Gastroesophageal sphincter (tissue), 4 donors: ENCODE results near the gene CNTNAP2. TPM values are rescaled to one million over a fixed set of nuclear protein-coding genes. Genes with fewer than 3 reads are reported as not detected.

Experiments
- ATAC-seq: fragments of 150-250 bp; one replicate; pipeline ENCODE4 v1.9.1; 2016; ENCODE audit warnings: mild to moderate bottlenecking, moderate library complexity
- H3K27ac ChIP-seq, 4 donors: fragments of 200-600 bp; sonication (generic) in 3 of 4; 1 replicate in 3 of 4; 2 replicates in 1 of 4; pipeline ENCODE4 v1.5.1; 2016 to 2019
- H3K27me3 ChIP-seq: fragments of 200-600 bp; sonication (generic); one replicate; pipeline ENCODE4 v1.5.1; 2019
- H3K36me3 ChIP-seq, 2 donors: fragments of 200-600 bp; sonication (generic); one replicate each; pipeline ENCODE4 v1.5.1; 2019; ENCODE audit warnings: control low read depth in 1 of 2
- H3K4me1 ChIP-seq, 3 donors: fragments of 200-600 bp; sonication (generic); 1 replicate in 2 of 3; 2 replicates in 1 of 3; pipeline ENCODE4 v1.5.1; 2016 to 2019; ENCODE audit warnings: control low read depth in 2 of 3
- H3K4me3 ChIP-seq, 2 donors: fragments of 200-600 bp; sonication (generic); one replicate each; pipeline ENCODE4 v1.5.1; 2019; ENCODE audit warnings: mild to moderate bottlenecking in 1 of 2, moderate library complexity in 1 of 2
- H3K9me3 ChIP-seq, 3 donors: fragments of 200-600 bp; sonication (generic); one replicate each; pipeline ENCODE4 v1.5.1; 2017 to 2019; ENCODE audit warnings: control low read depth in 2 of 3
- EP300 ChIP-seq: sonication (generic); formaldehyde crosslinking; IDR thresholded peaks from one replicate; pipeline ENCODE4 v1.6.1; 2017; ENCODE audit warnings: antibody characterized with exemption, mild to moderate bottlenecking
- POLR2A ChIP-seq, 2 donors: fragments of 450-650 bp; IDR thresholded peaks; one replicate each; pipeline ENCODE4 v1.6.1; 2017; ENCODE audit warnings: antibody characterized with exemption in 2 of 2, mild to moderate bottlenecking in 2 of 2, moderate library complexity in 1 of 2
- POLR2AphosphoS5 ChIP-seq: sonication (generic); formaldehyde crosslinking; IDR thresholded peaks from one replicate; pipeline ENCODE4 v1.6.1; 2017; ENCODE audit warnings: antibody characterized with exemption
- WGBS, 2 donors: methylation state at CpG; one replicate each; pipeline ENCODE4 v1.1.5; 2018; ENCODE audit warnings: low coverage in 1 of 2; 5-methylcytosine and 5-hydroxymethylcytosine counted together
- total RNA-seq, 4 donors: library from RNA; depleted of rRNA; stranded (reverse); fragments of >200 nt; gene quantifications; one replicate each; pipeline ENCODE4 v1.1.0, GENCODE V29; 2016
- TF ChIP-seq, protein P1 (sequence below), 4 experiments: fragments of 200-600 bp in 2 of 4; fragments of 450-650 bp in 2 of 4; sonication (generic) in 1 of 4; IDR thresholded peaks; one replicate each; pipeline ENCODE4 v1.5.1; 2017 to 2019; ENCODE audit warnings: antibody characterized with exemption in 4 of 4, mild to moderate bottlenecking in 2 of 4, moderate library complexity in 2 of 4

CNTNAP2 gene
- total RNA-seq, 4 donors from 2014 or later: 1.5 to 8.9 (median 3.2) TPM

DNA sequence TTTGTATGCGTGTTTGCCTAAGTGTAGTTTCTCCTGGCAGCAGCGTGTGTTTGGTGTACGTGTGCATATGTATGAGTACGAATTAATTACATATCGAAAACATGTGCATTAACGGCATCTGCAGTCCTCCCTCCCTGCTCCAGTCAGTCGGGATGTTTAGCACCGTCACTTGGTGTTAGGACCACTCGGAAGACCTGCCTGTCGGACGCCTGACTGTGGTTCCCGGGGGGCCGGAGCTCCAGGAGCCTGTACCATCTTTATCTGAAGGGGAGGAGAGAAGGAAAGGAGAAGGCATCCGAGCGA is 1.1 kb upstream of the CNTNAP2 start:
- Histone ChIP-seq H3K27ac (no peak overlapping the region), H3K4me3 (peak overlapping the region in 1 of 2 donors; percentile 51), H3K4me1 (peaks cover 0 to 19% (median 7%) of the 10 kb centered on the region in 3 donors), H3K36me3 (no peaks in the 10 kb centered on the region), H3K27me3 (peaks cover 52% of the 10 kb centered on the region), H3K9me3 (no peaks in the 10 kb centered on the region)
- 8 to 13% methylated on average over 10 to 12 of the region's 15 CpGs for WGBS, 2 donors
- no peak for ATAC-seq
- TF ChIP-seq POLR2AphosphoS5 (no peak), POLR2A (IDR thresholded peaks at IDR 0.05) (no peak), EP300 (no peak)
- TF ChIP-seq, protein P1, sequence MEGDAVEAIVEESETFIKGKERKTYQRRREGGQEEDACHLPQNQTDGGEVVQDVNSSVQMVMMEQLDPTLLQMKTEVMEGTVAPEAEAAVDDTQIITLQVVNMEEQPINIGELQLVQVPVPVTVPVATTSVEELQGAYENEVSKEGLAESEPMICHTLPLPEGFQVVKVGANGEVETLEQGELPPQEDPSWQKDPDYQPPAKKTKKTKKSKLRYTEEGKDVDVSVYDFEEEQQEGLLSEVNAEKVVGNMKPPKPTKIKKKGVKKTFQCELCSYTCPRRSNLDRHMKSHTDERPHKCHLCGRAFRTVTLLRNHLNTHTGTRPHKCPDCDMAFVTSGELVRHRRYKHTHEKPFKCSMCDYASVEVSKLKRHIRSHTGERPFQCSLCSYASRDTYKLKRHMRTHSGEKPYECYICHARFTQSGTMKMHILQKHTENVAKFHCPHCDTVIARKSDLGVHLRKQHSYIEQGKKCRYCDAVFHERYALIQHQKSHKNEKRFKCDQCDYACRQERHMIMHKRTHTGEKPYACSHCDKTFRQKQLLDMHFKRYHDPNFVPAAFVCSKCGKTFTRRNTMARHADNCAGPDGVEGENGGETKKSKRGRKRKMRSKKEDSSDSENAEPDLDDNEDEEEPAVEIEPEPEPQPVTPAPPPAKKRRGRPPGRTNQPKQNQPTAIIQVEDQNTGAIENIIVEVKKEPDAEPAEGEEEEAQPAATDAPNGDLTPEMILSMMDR (IDR thresholded peaks at IDR 0.05): no peak

DNA sequence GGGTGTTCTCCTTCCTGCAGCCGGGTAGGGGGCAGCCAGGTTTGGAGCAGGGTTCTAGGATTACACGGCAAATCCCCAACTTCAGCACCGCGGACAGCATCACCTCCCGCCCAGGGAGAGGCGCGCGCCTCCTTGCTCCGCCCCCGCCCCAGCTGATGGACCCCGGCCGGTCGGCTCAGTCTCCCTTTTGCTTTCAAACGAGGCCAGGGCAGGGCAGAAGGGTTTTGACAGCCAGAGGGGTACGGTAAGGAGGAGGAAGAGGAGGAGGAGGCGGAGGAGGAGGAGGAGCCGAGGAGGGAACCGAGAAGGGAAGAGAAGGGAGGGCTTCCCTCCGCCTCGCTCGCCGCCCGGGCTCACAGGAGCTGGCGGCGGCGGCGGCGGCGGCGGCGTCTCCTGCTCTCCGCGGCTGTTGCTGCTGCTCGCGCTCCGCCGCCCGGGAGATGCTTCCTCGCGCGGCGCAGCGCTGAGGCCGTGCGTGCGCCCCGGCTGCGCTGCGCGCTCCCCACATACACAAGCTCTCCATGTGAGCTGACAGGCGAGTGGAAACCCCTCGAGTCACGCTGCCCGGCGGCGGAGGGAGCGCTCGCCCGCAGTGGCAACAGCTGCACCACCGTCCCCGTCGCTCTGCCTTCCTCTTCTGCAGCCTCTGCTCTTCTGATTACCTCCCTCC is 615 bp upstream of the CNTNAP2 start:
- peaks cover 0 to 19% (median 7%) of the 10 kb centered on the region in 3 donors for H3K4me1 ChIP-seq
- H3K27ac ChIP-seq: no peak overlapping the region
- no peaks in the 10 kb centered on the region for H3K36me3 ChIP-seq
- WGBS, 2 donors: 1 to 3% methylated on average over 10 to 17 of the region's 62 CpGs
- peak overlapping the region; percentile 6 to 51 for H3K4me3 ChIP-seq
- H3K9me3 ChIP-seq: no peaks in the 10 kb centered on the region
- TF ChIP-seq POLR2A (IDR thresholded peaks at IDR 0.05) (no peak), POLR2AphosphoS5 (no peak), EP300 (no peak)
- TF ChIP-seq, protein P1 (IDR thresholded peaks at IDR 0.05): no peak
- H3K27me3 ChIP-seq: peaks cover 54% of the 10 kb centered on the region
- ATAC-seq: peak; percentile 43

DNA sequence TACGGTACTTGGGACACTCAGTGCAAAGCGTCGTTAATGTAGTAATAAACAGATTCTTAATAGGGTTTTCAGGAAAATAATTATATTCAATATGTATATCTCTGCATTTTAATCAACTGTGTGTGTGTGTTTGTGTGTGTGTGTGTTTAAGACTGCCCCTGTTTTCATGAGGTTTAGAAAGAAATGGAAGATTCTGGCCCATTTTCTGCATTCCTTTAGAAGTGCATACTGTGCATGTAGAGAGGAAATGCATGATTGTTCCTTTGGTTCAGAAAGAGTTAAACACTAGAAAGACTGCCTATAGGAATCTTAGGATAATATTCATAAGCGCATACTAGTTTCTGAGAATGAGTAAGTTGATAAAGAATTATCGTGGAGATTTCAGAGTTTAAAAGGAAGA is 975 bp downstream of the CNTNAP2 start:
- no peaks in the 10 kb centered on the region for H3K36me3 ChIP-seq
- H3K4me3 ChIP-seq: no peak overlapping the region
- WGBS, 2 donors: 25 to 37% methylated on average over 5 of the region's 5 CpGs
- ATAC-seq: no peak
- peaks cover 0 to 19% (median 7%) of the 10 kb centered on the region in 3 donors for H3K4me1 ChIP-seq
- no peaks in the 10 kb centered on the region for H3K9me3 ChIP-seq
- H3K27ac ChIP-seq: no peak overlapping the region
- TF ChIP-seq EP300 (no peak), POLR2AphosphoS5 (no peak), POLR2A (IDR thresholded peaks at IDR 0.05) (no peak)
- TF ChIP-seq, protein P1 (IDR thresholded peaks at IDR 0.05): no peak
- H3K27me3 ChIP-seq: peaks cover 55% of the 10 kb centered on the region

DNA sequence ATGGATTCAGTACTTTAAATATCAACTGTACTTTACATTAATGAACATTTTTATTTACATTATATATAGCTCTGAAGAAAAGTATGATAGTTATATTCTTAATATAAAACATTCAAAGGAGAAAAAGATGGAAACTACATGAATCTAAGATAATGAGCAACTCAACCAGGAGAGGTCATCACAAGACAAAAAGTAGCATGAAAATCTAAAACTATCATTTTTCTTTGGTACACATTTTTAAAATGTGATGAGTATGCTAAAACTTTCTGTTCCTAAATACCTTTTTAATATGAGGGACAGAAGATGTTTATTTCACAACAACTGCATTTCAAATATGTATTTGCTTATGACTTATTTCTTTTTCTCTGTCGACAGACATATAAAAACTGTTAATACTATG is 2.4 kb downstream of the CNTNAP2 start:
- Histone ChIP-seq H3K4me1 (peaks cover 0 to 19% (median 7%) of the 10 kb centered on the region in 3 donors), H3K36me3 (no peaks in the 10 kb centered on the region), H3K4me3 (no peak overlapping the region), H3K27ac (no peak overlapping the region), H3K9me3 (no peaks in the 10 kb centered on the region), H3K27me3 (peaks cover 60% of the 10 kb centered on the region)
- 70 to 72% methylated on average over 1 of the region's 1 CpG for WGBS, 2 donors
- TF ChIP-seq POLR2AphosphoS5 (no peak), POLR2A (IDR thresholded peaks at IDR 0.05) (no peak), EP300 (no peak)
- TF ChIP-seq, protein P1 (IDR thresholded peaks at IDR 0.05): no peak
- ATAC-seq: no peak

DNA sequence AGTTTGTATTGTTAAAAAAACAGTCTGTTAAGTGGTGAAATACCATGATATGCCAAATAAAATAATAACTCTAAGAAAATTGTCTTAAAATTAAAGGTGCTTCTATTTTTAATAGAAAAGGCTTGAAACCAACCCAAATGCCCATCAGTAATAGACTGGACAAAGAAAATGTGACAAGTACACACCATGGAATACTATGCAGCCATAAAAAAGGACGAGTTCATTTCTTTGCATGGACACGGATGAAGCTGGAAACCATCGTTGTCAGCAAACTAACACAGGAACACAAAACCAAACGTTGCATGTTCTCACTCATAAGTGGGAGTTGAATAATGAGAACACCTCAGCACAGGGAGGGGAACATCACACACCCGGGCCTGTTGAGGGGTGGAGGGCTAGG is 7.1 kb downstream of the CNTNAP2 start:
- no peak for TF ChIP-seq POLR2A (IDR thresholded peaks at IDR 0.05)
- TF ChIP-seq, protein P1 (IDR thresholded peaks at IDR 0.05): no peak
- no peak for TF ChIP-seq EP300
- TF ChIP-seq POLR2AphosphoS5: no peak
- Histone ChIP-seq H3K27ac (no peak overlapping the region), H3K4me1 (no peaks in the 10 kb centered on the region), H3K36me3 (no peaks in the 10 kb centered on the region), H3K4me3 (no peak overlapping the region), H3K9me3 (no peaks in the 10 kb centered on the region), H3K27me3 (peaks cover 25% of the 10 kb centered on the region)
- no peak for ATAC-seq
- 73 to 83% methylated on average over 4 to 5 of the region's 5 CpGs for WGBS, 2 donors
